HepG2 (cell line): ENCODE data around the gene NPTXR. TPM values are rescaled to one million over a fixed set of nuclear protein-coding genes. Genes with fewer than 3 reads are reported as not detected.
A peak's percentile ranks its signal among the peaks of the same experiment; 100 is the strongest.

Experiments
- BCL6 ChIP-seq: IDR thresholded peaks from 2 replicates; pipeline ENCODE4 v1.6.1; 2016; ENCODE audit warnings: missing genetic modification reagents, missing compliant biosample characterization
- ESRRA ChIP-seq: sonication (generic); formaldehyde crosslinking; IDR thresholded peaks from 2 replicates; pipeline ENCODE4 v1.5.1; 2020; ENCODE audit warnings: mild to moderate bottlenecking, low read depth, missing genetic modification reagents
- HDAC2 ChIP-seq: sonication (generic); formaldehyde crosslinking; IDR thresholded peaks from 2 replicates; pipeline ENCODE4 v1.4.0; 2020; ENCODE audit warnings: missing genetic modification reagents
- HNRNPL ChIP-seq: fragments of 200-400 bp; formaldehyde crosslinking; IDR thresholded peaks from 2 replicates; pipeline ENCODE4 v1.6.1; 2017; ENCODE audit warnings: mild to moderate bottlenecking, low read depth, low read length
- MXI1 ChIP-seq: IDR thresholded peaks from 3 replicates; pipeline ENCODE4 v1.6.1; 2012; ENCODE audit warnings: low read depth, low read length, inconsistent platforms, borderline replicate concordance
- MYC ChIP-seq: sonication (generic); formaldehyde crosslinking; IDR thresholded peaks from 2 replicates; pipeline ENCODE4 v1.9.0; 2021; ENCODE audit warnings: missing genetic modification reagents, borderline replicate concordance
- NFYB ChIP-seq: sonication (generic); formaldehyde crosslinking; IDR thresholded peaks from 2 replicates; pipeline ENCODE4 v1.4.0; 2020; ENCODE audit warnings: missing genetic modification reagents
- RCOR2 ChIP-seq: IDR thresholded peaks from 2 replicates; pipeline ENCODE4 v1.6.1; 2016; ENCODE audit warnings: missing biosample characterization, missing genetic modification reagents
- XRCC5 ChIP-seq: fragments of 200-400 bp; formaldehyde crosslinking; optimal IDR thresholded peaks from 2 replicates; pipeline ENCODE3; 2017; ENCODE audit warnings: mild to moderate bottlenecking, low read length
- ZFX ChIP-seq: sonication (generic); formaldehyde crosslinking; IDR thresholded peaks from 2 replicates; pipeline ENCODE4 v1.4.0; 2020; ENCODE audit warnings: mild to moderate bottlenecking, low read depth, missing genetic modification reagents, moderate library complexity
- ZMYM3 ChIP-seq: sonication (generic); formaldehyde crosslinking; IDR thresholded peaks from 2 replicates; pipeline ENCODE4 v1.5.1; 2020; ENCODE audit warnings: mild to moderate bottlenecking, missing genetic modification reagents
- ZNF350 ChIP-seq: sonication (generic); formaldehyde crosslinking; IDR thresholded peaks from 2 replicates; pipeline ENCODE4 v1.4.0; 2020; ENCODE audit warnings: mild to moderate bottlenecking, low read depth, missing genetic modification reagents, borderline replicate concordance
- ZNF558 ChIP-seq: sonication (generic); formaldehyde crosslinking; IDR thresholded peaks from 2 replicates; pipeline ENCODE4 v1.9.0; 2022; ENCODE audit warnings: mild to moderate bottlenecking, missing genetic modification reagents, borderline replicate concordance
- ZNF687 ChIP-seq: sonication (generic); formaldehyde crosslinking; IDR thresholded peaks from 2 replicates; pipeline ENCODE4 v1.5.1; 2020; ENCODE audit warnings: mild to moderate bottlenecking, missing genetic modification reagents, moderate library complexity
- ZNF768 ChIP-seq: sonication (generic); formaldehyde crosslinking; IDR thresholded peaks from 2 replicates; pipeline ENCODE4 v1.4.0; 2020; ENCODE audit warnings: missing genetic modification reagents
- polyA plus RNA-seq, 8 experiments: library from polyadenylated mRNA; depleted of rRNA in 3 of 8; stranded (reverse) in 7 of 8; unstranded in 1 of 8; fragments of >200 nt; fragmentation: Illumina TruSeq in 4 of 8; extraction: Trizol in 4 of 8; gene quantifications; 2 replicates each; pipeline versions ENCODE4 v1.2.1 to v1.2.3, GENCODE V29; 2011 to 2016; ENCODE audit warnings: low read depth in 4 of 8, missing spikeins in 1 of 8, mixed read lengths in 1 of 8; ENCODE audit not compliant: insufficient read depth in 1 of 8
- total RNA-seq, 5 experiments: library from RNA; depleted of rRNA; stranded (reverse); fragments of >200 nt; fragmentation: Illumina TruSeq; extraction: Trizol; gene quantifications; 2 replicates each; pipeline ENCODE4 v1.2.3, GENCODE V29; 2016; ENCODE audit warnings: low read depth in 1 of 5
- TF ChIP-seq, protein P1 (sequence below): sonication (generic); formaldehyde crosslinking; IDR thresholded peaks from 2 replicates; pipeline ENCODE4 v1.4.0; 2020; ENCODE audit warnings: missing genetic modification reagents, borderline replicate concordance
- TF ChIP-seq, protein P2 (sequence below): IDR thresholded peaks from 2 replicates; pipeline ENCODE4 v1.6.1; 2016; ENCODE audit warnings: control low read depth
- TF ChIP-seq, protein P3 (sequence below): IDR thresholded peaks from 2 replicates; pipeline ENCODE4 v1.6.1; 2016
- TF ChIP-seq, protein P4 (sequence below): sonication (generic); formaldehyde crosslinking; IDR thresholded peaks from 2 replicates; pipeline ENCODE4 v1.9.0; 2021; ENCODE audit warnings: missing genetic modification reagents, borderline replicate concordance

Gene NPTXR
- total and polyA plus RNA-seq, 2 of the 13 experiments (the other 11 are each of a cell fraction or from before 2014, with no cell fraction given): 2.6 to 4.8 TPM

DNA sequence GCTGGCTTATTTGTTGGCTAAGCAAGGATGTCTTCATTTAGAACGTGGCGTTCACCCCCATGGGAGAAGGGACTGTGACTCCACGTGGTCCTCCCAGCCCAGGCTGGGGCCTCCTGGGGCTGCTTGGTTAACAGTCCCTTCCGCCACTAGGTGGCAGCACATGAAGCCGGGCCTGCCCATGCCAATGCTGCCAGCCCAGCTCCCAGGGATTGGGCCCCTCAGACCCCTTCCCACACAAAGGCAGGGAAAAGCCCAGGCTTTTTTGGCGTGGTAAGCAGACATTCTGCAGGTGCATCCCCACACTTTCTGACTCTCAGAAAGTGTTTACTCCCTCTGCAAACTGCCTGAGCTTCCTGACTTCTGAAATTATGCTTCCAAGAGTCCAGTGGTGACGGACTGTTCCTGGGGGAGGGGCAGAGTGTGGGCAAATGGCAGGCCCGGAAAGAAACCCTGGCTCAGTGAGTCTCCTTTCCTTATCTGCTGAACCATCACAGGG lies 25.1 kb upstream of the NPTXR start (continued):
- TF ChIP-seq ZNF687 (peak; percentile 61), ZNF558 (no peak), ZNF768 (CRISPR knock-in tag) (no peak), BCL6 (CRISPR knock-in tag) (no peak), HNRNPL (peak; percentile 65; the same call in 1 of the 2 replicates), XRCC5 (peak; percentile 84), RCOR2 (CRISPR knock-in tag) (no peak), ESRRA (CRISPR knock-in tag) (no peak), MYC (CRISPR knock-in tag) (peak; percentile 83), MXI1 (0 out of 3 replicates have a peak, but pooled peaks have one; percentile 24), HDAC2 (peak; percentile 21; the same call in 1 of the 2 replicates), ZNF350 (CRISPR knock-in tag) (no peak), ZMYM3 (CRISPR knock-in tag) (no peak), NFYB (CRISPR knock-in tag) (no peak), ZFX (peak; percentile 58)
- TF ChIP-seq, protein P1, sequence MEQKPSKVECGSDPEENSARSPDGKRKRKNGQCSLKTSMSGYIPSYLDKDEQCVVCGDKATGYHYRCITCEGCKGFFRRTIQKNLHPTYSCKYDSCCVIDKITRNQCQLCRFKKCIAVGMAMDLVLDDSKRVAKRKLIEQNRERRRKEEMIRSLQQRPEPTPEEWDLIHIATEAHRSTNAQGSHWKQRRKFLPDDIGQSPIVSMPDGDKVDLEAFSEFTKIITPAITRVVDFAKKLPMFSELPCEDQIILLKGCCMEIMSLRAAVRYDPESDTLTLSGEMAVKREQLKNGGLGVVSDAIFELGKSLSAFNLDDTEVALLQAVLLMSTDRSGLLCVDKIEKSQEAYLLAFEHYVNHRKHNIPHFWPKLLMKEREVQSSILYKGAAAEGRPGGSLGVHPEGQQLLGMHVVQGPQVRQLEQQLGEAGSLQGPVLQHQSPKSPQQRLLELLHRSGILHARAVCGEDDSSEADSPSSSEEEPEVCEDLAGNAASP (CRISPR knock-in tag): 0 out of 2 replicates have a peak, but pooled peaks have one; percentile 24
- TF ChIP-seq, protein P2, sequence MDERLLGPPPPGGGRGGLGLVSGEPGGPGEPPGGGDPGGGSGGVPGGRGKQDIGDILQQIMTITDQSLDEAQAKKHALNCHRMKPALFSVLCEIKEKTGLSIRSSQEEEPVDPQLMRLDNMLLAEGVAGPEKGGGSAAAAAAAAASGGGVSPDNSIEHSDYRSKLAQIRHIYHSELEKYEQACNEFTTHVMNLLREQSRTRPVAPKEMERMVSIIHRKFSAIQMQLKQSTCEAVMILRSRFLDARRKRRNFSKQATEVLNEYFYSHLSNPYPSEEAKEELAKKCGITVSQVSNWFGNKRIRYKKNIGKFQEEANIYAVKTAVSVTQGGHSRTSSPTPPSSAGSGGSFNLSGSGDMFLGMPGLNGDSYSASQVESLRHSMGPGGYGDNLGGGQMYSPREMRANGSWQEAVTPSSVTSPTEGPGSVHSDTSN: no peak
- TF ChIP-seq, protein P3, sequence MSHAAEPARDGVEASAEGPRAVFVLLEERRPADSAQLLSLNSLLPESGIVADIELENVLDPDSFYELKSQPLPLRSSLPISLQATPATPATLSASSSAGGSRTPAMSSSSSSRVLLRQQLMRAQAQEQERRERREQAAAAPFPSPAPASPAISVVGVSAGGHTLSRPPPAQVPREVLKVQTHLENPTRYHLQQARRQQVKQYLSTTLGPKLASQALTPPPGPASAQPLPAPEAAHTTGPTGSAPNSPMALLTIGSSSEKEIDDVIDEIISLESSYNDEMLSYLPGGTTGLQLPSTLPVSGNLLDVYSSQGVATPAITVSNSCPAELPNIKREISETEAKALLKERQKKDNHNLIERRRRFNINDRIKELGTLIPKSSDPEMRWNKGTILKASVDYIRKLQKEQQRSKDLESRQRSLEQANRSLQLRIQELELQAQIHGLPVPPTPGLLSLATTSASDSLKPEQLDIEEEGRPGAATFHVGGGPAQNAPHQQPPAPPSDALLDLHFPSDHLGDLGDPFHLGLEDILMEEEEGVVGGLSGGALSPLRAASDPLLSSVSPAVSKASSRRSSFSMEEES (CRISPR knock-in tag): no peak
- TF ChIP-seq, protein P4, sequence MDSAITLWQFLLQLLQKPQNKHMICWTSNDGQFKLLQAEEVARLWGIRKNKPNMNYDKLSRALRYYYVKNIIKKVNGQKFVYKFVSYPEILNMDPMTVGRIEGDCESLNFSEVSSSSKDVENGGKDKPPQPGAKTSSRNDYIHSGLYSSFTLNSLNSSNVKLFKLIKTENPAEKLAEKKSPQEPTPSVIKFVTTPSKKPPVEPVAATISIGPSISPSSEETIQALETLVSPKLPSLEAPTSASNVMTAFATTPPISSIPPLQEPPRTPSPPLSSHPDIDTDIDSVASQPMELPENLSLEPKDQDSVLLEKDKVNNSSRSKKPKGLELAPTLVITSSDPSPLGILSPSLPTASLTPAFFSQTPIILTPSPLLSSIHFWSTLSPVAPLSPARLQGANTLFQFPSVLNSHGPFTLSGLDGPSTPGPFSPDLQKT (CRISPR knock-in tag): no peak
